ENCODE measurements around the gene SLC41A1.

DNA sequence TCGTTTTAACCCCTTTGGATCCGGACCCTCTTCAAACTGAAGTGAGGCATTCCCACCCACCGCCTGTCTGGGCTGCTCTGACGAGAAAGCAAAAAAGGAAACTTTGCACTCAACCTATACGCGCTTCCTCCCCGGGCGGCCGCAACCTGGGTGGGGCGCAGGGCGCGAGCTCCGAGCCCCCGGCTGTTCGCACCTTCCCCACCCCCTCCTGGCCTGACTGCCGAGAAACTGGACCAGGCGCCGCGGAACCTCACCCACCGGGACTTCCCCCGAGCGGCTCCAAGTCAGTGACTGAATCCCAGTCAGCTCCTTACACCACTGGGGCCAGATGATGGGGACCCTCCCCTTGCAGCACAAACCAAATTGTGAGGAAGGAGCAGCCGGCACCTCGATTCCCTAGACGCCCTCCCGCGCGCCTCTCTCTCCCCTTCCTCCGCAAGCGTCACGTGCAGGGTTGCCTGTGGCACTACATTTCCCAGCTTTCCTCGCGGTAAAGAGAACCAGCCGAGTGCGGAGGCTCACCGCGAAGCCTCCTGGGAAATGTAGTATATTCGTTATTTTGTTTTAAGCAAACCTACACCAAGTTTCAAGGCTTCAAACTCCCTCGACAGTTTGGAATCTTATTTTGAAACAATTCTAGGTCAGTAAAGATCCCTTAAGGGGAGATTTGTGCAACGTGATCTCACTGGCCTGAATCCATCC is 37.8 kb downstream of the SLC41A1 start, which contains the start of gene RAB29:
- TF ChIP-seq, protein P1, sequence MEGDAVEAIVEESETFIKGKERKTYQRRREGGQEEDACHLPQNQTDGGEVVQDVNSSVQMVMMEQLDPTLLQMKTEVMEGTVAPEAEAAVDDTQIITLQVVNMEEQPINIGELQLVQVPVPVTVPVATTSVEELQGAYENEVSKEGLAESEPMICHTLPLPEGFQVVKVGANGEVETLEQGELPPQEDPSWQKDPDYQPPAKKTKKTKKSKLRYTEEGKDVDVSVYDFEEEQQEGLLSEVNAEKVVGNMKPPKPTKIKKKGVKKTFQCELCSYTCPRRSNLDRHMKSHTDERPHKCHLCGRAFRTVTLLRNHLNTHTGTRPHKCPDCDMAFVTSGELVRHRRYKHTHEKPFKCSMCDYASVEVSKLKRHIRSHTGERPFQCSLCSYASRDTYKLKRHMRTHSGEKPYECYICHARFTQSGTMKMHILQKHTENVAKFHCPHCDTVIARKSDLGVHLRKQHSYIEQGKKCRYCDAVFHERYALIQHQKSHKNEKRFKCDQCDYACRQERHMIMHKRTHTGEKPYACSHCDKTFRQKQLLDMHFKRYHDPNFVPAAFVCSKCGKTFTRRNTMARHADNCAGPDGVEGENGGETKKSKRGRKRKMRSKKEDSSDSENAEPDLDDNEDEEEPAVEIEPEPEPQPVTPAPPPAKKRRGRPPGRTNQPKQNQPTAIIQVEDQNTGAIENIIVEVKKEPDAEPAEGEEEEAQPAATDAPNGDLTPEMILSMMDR (IDR thresholded peaks at IDR 0.05) = no peak
- TF ChIP-seq POLR2AphosphoS5 (IDR thresholded peaks at IDR 0.05) (peak; percentile 30), POLR2A (IDR thresholded peaks at IDR 0.05) (no peak), EP300 (IDR thresholded peaks at IDR 0.05) (no peak)

Data from gastroesophageal sphincter (tissue), 3 donors.